ENCODE measurements around the gene APBA1. TPM values are rescaled to one million over a fixed set of nuclear protein-coding genes. Genes with fewer than 3 reads are reported as not detected.

Gene APBA1
- total RNA-seq, 4 donors from 2014 or later = 4.3 to 11.8 (median 8.4) TPM

DNA sequence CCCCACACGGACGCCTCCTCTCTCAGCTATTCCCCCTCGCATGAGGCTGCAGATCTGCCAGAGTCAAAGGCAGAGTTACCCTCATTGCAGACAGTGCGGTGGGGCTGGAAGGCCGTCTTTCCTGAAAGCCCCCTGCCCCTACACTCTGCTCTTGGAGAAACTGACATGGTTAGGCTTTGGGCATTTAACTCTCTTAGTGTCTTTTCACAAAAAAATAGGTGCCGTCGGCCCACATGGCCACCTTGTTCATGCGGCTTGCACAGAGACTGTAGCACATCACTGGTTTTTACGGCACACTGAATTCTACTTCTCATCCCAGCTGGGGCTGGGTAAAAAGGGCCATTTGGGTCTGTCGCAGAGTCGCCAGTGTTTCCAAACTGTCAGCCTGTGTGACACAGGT, 239.5 kb downstream of the APBA1 start:
- no peak for ATAC-seq (ENCODE audit: low FRiP score)
- DNase-seq (ENCODE audit: low spot score) = no peak
- TF ChIP-seq CTCF (IDR thresholded peaks at IDR 0.05) = no peak

- DNase-seq (ENCODE audit: low spot score) (no peak), ATAC-seq (ENCODE audit: low FRiP score) (no peak)
- no peak for TF ChIP-seq CTCF (IDR thresholded peaks at IDR 0.05)
Observed at GRCh38 chr9:69431777-69432176, 240.4 kb downstream of the APBA1 start.

GRCh38 chr9:69431203-69431602, 241.0 kb downstream of the APBA1 start:
- no peak for TF ChIP-seq CTCF (IDR thresholded peaks at IDR 0.05)
- ATAC-seq (ENCODE audit: low FRiP score) (no peak), DNase-seq (ENCODE audit: low spot score) (no peak)

DNA sequence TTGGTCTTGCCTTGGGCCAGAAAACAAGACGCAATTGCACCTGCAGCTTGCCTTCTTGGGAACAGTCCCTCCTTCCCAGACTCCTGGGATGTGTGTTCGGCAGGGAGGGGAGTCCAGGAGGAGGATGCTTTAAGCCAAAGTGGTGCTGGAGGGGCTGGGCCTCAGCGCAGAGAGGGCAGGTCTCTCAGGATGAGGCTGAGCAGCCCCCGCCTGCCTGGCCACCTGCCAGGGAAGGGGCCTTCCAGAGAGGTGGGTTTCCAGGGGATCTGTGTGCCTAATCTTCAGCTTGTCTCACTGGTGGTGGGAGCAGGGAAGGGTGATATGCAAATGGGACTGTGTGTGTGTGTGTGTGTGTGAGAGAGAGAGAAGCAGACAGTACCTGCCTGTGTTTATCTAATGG, 242.0 kb downstream of the APBA1 start:
- ATAC-seq (ENCODE audit: low FRiP score) = no peak
- no peak for DNase-seq (ENCODE audit: low spot score)
- TF ChIP-seq CTCF (IDR thresholded peaks at IDR 0.05) = no peak

- no peak for TF ChIP-seq CTCF (IDR thresholded peaks at IDR 0.05)
- DNase-seq (ENCODE audit: low spot score) (no peak), ATAC-seq (ENCODE audit: low FRiP score) (no peak)
Observed at GRCh38 chr9:69429281-69429680, 242.9 kb downstream of the APBA1 start.

GRCh38 chr9:69428017-69428785, 244.0 kb downstream of the APBA1 start:
- ATAC-seq (ENCODE audit: low FRiP score) (no peak), DNase-seq (ENCODE audit: low spot score) (no peak)
- no peak for TF ChIP-seq CTCF (IDR thresholded peaks at IDR 0.05)

DNA sequence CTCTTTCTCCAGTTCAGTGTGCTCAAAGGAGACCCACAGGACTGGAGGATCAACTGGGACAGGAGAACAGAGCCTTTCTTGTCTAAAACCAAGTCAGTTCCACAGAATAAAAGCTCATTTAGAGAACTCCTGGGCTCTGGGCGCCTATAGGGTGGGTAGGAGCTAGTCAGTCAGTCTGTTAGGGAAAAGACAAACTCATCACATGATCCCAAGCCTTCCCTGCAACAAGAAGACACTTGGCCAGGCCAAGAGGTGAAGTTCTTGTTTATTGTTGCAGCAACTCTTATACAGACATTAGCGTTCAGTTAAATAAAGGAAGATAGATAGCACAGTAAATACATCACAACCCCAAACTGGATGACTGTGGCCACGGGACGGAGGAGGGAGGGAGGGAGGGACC, 244.9 kb downstream of the APBA1 start:
- ATAC-seq (ENCODE audit: low FRiP score) = no peak
- DNase-seq (ENCODE audit: low spot score) = no peak
- no peak for TF ChIP-seq CTCF (IDR thresholded peaks at IDR 0.05)

All from omental fat pad (tissue), 4 donors.